Dedifferentiated amniotic fluid mesenchymal stem cell (primary cell): ENCODE data around the gene SLC7A10.
"Not testable (repeated sequence)": the region's sequence is repeated elsewhere in the genome, so short reads cannot be mapped to it uniquely, and the experiment has no call there.

Source experiments
- DNase-seq: peaks from one replicate; pipeline ENCODE4 v3.0.0-alpha.2; 2016; ENCODE audit errors: extremely low spot score

Gene SLC7A10

GRCh38 chr19:33202546-33203507 lies 22.8 kb downstream of the SLC7A10 start:
- DNase-seq: no peak

- DNase-seq: no peak
These were observed 23.6 kb downstream of the SLC7A10 start for GRCh38 chr19:33201886-33202545.

- DNase-seq: no peak
These were observed 24.2 kb downstream of the SLC7A10 start for GRCh38 chr19:33201473-33201872.

GRCh38 chr19:33199441-33200265 lies 26.0 kb downstream of the SLC7A10 start:
- no peak for DNase-seq

- no peak for DNase-seq
These were observed 27.5 kb downstream of the SLC7A10 start for GRCh38 chr19:33198169-33198568.

GRCh38 chr19:33197591-33198000 lies 28.1 kb downstream of the SLC7A10 start:
- no peak for DNase-seq

GRCh38 chr19:33196446-33197193 lies 29.0 kb downstream of the SLC7A10 start:
- DNase-seq: no peak

- DNase-seq: no peak
These were observed 29.9 kb downstream of the SLC7A10 start for GRCh38 chr19:33195645-33196347.

GRCh38 chr19:33194886-33195644 lies 30.6 kb downstream of the SLC7A10 start:
- peak; percentile 45 for DNase-seq

- DNase-seq: no peak
These were observed 31.1 kb downstream of the SLC7A10 start for GRCh38 chr19:33194532-33194885.

- DNase-seq: no peak
These were observed 31.7 kb downstream of the SLC7A10 start, which contains the start of gene LRP3 for GRCh38 chr19:33193865-33194362. Gene LRP3, plus strand, starts transcription at chr19:33194330. Its CDS starts 456 bp downstream, at chr19:33194786.

- DNase-seq: no peak
These were observed 32.3 kb downstream of the SLC7A10 start for GRCh38 chr19:33193269-33193864.

GRCh38 chr19:33192010-33192409 lies 33.6 kb downstream of the SLC7A10 start:
- DNase-seq: no peak

GRCh38 chr19:33191501-33191900 lies 34.1 kb downstream of the SLC7A10 start:
- DNase-seq: no peak

GRCh38 chr19:33191092-33191491 lies 34.6 kb downstream of the SLC7A10 start:
- not testable (repeated sequence) for DNase-seq

GRCh38 chr19:33189453-33189852 lies 36.2 kb downstream of the SLC7A10 start:
- no peak for DNase-seq

- no peak for DNase-seq
These were observed 38.5 kb downstream of the SLC7A10 start for GRCh38 chr19:33187183-33187540.

- DNase-seq: no peak
These were observed 39.0 kb downstream of the SLC7A10 start for GRCh38 chr19:33186431-33187182.
